Pulmonary artery endothelial cell (primary cell): ENCODE data around the gene URI1. TPM values are rescaled to one million over a fixed set of nuclear protein-coding genes. Genes with fewer than 3 reads are reported as not detected.
"Not testable (repeated sequence)": the region's sequence is repeated elsewhere in the genome, so short reads cannot be mapped to it uniquely, and the experiment has no call there.

Experiments used
- DNase-seq: peaks from one replicate; pipeline ENCODE4 v3.0.0-alpha.2; 2011; ENCODE audit warnings: low read depth, low spot score
- total RNA-seq: library from RNA; depleted of rRNA; stranded (reverse); fragments of >200 nt; gene quantifications from 2 replicates; pipeline ENCODE4 v1.2.3, GENCODE V29; 2014

The URI1 gene
- total RNA-seq, 1 donor from 2014 or later, result 41.8 TPM

- no peak for DNase-seq
Observed at GRCh38 chr19:29940971-29941585, 961 bp upstream of the URI1 start.

DNA sequence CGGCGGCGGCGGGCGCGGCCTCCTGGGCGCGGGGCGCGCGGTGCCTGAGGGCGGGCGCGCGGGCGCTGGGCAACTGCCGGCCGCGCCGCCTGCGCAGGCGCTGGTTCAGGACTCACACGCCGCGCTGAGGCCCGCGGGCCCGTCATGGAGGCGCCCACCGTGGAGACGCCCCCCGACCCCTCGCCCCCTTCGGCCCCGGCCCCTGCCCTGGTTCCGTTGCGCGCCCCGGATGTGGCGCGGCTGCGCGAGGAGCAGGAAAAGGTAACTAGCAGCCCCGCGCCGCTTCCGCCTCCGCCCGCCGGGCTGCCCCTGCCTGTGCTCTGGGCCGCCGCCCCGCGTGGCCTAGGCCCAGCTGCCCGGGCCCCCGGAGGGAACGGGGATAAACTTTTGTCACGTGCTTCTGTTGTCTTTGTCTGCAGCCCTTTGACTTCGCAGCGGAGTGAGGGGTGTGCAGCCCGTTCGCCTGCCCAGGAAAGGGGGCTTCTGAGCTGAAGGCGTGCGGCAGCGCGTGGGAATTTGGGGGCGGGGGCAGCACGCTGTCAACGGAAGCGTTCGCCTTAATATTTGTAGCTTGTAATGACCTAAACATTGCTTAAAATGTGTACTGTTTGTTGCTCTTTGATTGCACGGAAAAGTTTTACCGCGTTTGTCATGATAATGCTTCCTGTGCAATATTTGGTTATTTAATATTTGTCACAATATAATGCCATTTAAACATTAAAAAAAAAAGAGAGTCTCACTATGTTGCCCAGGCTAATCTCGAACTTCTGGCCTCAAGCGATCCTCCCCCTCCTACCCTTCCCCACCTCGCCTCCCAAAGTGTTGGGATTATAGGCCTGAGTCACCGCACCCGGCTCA, 594 bp downstream of the URI1 start:
- DNase-seq, result no peak

DNA sequence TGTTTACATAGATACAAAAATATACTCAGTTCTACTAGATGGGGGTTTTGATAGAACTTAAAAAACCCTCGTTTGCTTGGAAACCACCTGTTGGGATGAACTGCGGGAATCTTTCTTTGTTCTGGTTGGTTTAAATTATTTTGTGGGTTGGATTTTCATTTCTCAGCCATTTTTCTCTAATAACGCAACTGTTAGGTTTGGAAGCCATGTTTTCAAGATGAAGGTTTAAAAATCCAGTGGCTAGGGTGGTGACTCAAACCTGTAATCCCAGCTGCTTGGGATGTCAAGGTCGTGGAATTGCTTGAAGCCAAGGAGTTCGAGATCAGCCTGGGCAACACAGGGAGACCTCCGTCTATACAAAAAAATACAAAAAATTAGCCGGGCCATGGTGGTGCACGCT, 1.6 kb downstream of the URI1 start:
- DNase-seq, result no peak

DNA sequence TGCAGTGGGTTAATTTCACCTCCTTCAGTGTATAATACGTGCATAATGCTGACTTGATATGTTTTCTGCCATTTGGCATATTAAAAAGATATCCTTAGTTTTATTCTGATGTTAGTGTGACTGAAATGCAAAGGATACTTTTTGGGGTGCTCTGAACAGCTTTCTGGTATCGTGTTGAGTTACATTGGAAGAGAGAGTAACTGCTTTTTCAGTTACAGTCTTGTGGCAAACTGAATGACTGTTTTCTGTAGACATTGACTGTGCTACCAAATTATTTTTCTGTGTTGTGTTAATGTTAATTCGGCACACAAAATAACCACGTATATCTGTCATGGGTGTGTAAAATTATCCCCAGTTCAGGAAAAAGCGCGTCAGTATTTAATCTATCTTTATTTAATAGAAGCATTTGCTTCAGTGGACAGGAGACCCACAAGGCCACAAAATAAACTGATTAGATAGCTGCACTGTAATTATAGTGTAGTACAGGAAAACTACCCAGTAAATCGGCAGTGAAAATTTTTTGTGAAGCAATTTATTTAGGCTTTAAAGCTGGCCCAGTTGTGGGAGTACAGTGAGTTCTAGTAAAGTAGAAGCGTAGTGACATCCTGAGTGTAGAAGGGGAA, 2.5 kb downstream of the URI1 start:
- no peak for DNase-seq

- DNase-seq, result no peak
Observed at GRCh38 chr19:29945017-29945416, 3.0 kb downstream of the URI1 start.

GRCh38 chr19:29945433-29945832, 3.4 kb downstream of the URI1 start:
- DNase-seq, result no peak

DNA sequence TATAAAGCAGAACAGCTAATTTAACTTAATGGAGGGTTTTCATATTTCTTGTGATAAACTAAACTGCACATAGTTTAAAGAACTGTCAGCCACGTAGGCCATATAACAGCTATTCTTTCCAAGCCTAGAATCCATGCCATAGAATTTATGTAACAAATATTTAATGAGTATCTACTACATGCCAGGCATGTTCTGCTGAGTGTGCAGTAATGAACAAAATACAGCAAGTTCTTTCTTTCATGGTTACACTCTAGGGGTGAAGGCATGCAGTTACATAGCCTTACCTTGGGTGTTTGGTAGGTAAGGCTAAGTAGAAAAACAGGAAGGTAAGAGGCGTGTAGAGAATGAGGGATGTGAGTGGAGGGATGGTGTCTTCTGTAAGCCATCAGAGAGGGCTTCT, 4.6 kb downstream of the URI1 start:
- no peak for DNase-seq

- no peak for DNase-seq
Observed at GRCh38 chr19:29947871-29948270, 5.8 kb downstream of the URI1 start.

- not testable (repeated sequence) for DNase-seq
Observed at GRCh38 chr19:29948759-29949470, 6.9 kb downstream of the URI1 start.

DNA sequence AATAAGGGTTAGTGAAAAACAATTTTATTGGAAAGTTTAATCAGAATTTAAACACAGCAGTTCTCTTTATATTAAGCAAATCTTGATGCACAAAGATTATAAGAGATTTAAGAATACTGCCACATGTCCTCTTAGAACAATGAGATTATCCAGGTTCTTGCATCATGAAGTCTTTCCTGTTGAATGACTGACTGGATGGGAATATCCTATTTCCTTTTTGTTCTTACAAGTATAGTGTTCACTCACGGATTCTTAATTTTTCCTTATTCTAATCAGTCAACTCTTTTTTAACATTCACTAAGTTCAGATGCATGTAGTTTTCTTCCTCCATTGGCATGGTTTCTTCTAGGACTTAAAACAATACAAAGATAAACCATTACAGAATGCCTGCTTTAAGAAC, 10.1 kb downstream of the URI1 start:
- peak; percentile 2 for DNase-seq

- DNase-seq, result no peak
Observed at GRCh38 chr19:29952646-29953045, 10.6 kb downstream of the URI1 start.

DNA sequence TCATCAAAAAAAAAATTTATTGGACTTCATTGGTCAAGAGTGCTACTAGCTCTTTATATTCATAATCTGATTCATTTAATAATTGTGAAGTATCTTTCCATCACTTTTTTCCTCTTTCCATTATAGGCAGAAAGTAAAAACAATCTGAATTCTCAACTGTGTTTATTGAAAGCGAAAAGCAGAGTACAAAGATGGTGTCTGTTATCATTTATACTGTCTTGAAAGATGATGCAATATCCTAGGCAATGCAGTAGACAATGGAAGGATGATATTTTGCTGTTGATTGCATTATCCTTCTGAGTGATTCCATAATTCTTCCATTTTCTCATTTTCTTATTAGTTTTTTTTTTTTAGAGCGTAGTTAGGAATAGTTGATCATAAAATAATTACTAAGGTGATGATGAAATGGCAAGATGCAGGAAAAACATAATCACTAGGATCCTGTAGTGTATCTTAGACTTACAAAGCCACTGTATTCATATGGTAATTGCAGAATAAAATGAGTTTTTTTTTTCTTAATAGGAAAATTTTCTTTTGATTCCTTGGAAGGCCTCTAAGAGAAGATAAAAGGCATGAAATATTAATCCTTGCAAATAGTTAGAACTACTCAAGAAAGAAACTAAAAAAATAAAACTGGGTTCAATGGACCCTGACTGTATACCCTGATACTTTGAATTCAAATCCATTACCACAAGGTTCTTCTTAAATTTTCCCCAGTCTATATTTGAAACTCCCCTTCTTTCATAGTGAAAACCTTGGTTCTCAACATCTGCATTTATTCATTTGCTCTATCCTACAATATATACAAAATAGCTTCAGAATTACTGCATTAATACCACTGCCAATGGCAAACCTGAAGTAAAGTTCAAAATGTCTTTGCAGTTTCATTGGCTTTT, 11.6 kb downstream of the URI1 start:
- DNase-seq, result no peak

- no peak for DNase-seq
Observed at GRCh38 chr19:29956855-29957254, 14.8 kb downstream of the URI1 start.

DNA sequence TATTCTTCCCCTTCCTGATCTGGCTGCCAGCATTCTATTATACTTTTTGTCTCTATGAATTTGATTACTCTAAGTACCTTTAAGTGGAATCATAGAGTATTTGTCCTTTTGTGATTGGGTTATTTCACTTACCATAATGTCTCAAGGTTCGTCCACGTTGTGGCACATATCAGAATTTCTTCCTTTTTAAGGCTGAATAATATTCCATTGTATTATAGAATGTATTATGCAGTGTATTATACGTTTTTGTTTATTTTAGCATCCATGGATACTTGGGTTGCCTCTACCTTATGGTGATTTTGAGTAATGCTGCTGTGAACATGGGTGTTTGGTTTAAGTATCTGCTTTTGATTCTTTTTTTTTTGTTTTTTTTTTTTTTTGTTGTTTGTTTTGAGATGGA, 19.3 kb downstream of the URI1 start:
- DNase-seq, result no peak

DNA sequence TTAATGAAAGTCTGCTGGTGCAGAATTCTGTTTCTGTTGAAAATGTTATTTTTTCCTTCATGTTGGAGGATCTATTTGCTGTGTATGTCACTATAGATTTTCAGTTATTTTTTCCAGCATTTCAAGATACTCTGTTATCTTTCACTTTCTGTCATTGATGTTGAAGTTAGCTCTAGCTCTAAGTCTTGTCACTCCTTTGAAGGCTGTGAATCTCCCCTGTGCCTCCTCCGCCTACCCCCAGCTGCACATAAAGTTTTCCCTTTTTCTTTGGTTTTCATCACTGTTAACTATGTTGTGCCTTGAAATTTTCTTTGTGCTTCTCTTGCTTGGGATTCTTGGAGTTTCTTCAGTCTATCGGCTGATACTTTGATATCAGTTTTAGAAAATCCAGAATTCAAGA, 20.8 kb downstream of the URI1 start:
- no peak for DNase-seq

GRCh38 chr19:29963576-29963975, 21.5 kb downstream of the URI1 start:
- DNase-seq, result no peak

- DNase-seq, result no peak
Observed at GRCh38 chr19:29964171-29964570, 22.1 kb downstream of the URI1 start.

- no peak for DNase-seq
Observed at GRCh38 chr19:29965492-29965891, 23.5 kb downstream of the URI1 start.

GRCh38 chr19:29966142-29966541, 24.1 kb downstream of the URI1 start:
- DNase-seq, result not testable (repeated sequence)

DNA sequence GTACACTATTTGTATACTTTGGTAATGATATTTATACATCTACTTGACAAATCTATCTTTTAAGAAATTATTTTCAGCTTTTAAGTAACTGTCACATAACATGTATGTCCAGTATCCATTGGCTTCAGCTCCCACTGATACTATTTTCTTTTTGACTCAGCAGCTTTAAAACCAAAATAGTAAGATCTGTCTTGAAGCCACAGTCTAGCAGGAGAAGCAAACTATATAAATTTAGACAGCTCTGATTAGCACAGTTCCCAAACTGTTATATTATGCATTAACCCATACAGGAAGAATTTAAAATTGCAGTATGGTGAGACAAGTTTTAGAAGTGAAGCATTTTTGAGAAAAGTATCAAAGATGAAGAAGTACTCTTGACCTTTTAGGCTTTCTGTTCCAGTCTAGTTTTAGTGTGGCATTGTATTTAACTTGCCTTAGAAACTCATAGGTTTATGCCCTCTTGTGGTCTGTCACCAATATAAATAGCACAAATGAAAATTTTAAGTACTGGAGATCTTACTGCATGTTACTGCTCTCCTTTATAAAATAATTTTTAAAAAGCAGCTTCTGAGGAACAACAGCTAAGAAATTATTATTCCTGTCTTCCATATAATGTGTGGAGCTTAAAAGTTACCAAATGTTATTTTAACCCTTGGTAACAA, 24.7 kb downstream of the URI1 start:
- DNase-seq, result no peak
